Measurements from ENCODE around the gene LRG1. TPM values are rescaled to one million over a fixed set of nuclear protein-coding genes. Genes with fewer than 3 reads are reported as not detected.

The LRG1 gene
- total and polyA plus RNA-seq, 2 donors: 0.52 to 2.1 TPM

- Histone ChIP-seq H3K4me1 (ENCODE audit: control insufficient read depth in 2 of 2, insufficient read depth in 2 of 2, low read length in 2 of 2) (no peaks in the 10 kb centered on the region), H3K27ac (ENCODE audit: low read depth in 1 of 2, low read length in 1 of 2) (no peak overlapping the region), H3K4me3 (ENCODE audit: low read length in 2 of 2) (no peak overlapping the region), H3K36me3 (ENCODE audit: control insufficient read depth in 2 of 2, insufficient read depth in 2 of 2, low read length in 1 of 2) (peaks cover 46 to 77% of the 10 kb centered on the region in 2 donors), H3K9me3 (ENCODE audit: control insufficient read depth in 2 of 2, insufficient read depth in 1 of 2, low read length in 1 of 2) (no peaks in the 10 kb centered on the region), H3K27me3 (ENCODE audit: control insufficient read depth in 2 of 2, insufficient read depth in 1 of 2, low read length in 1 of 2) (no peaks in the 10 kb centered on the region)
- no peak for DNase-seq (ENCODE audit: low read depth in 6 of 9, low spot score in 9 of 9)
- WGBS: 97% methylated on average over 25 of the region's 25 CpGs
Measured at GRCh38 chr19:4501691-4502090, 38.1 kb downstream of the LRG1 start.

GRCh38 chr19:4500841-4501591 is 38.8 kb downstream of the LRG1 start:
- Histone ChIP-seq H3K9me3 (ENCODE audit: control insufficient read depth in 2 of 2, insufficient read depth in 1 of 2, low read length in 1 of 2) (no peaks in the 10 kb centered on the region), H3K4me3 (ENCODE audit: low read length in 2 of 2) (no peak overlapping the region), H3K36me3 (ENCODE audit: control insufficient read depth in 2 of 2, insufficient read depth in 2 of 2, low read length in 1 of 2) (peaks cover 52 to 83% of the 10 kb centered on the region in 2 donors), H3K27ac (ENCODE audit: low read depth in 1 of 2, low read length in 1 of 2) (no peak overlapping the region), H3K4me1 (ENCODE audit: control insufficient read depth in 2 of 2, insufficient read depth in 2 of 2, low read length in 2 of 2) (no peaks in the 10 kb centered on the region), H3K27me3 (ENCODE audit: control insufficient read depth in 2 of 2, insufficient read depth in 1 of 2, low read length in 1 of 2) (no peaks in the 10 kb centered on the region)
- DNase-seq (ENCODE audit: low read depth in 6 of 9, low spot score in 9 of 9): no peak
- 98% methylated on average over 29 of the region's 29 CpGs for WGBS

- WGBS: over 99% methylated on average over 15 of the region's 15 CpGs
- H3K4me1 ChIP-seq (ENCODE audit: control insufficient read depth in 2 of 2, insufficient read depth in 2 of 2, low read length in 2 of 2): no peaks in the 10 kb centered on the region
Measured at GRCh38 chr19:4499855-4500254, 40.0 kb downstream of the LRG1 start.

DNA sequence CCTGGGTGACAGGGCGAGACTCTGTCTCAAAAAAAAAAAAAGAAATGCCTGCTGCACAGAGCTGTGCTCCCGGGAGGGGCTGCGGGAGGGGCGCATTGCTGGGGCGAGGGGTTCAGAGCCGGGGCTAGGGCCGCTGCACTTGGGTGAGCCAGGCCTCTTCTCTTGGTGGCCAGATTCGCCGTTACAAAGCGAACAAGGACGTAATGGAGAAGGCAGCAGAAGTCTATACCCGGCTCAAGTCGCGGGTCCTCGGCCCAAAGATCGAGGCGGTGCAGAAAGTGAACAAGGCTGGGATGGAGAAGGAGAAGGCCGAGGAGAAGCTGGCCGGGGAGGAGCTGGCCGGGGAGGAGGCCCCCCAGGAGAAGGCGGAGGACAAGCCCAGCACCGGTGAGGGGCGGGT is 40.5 kb downstream of the LRG1 start:
- H3K9me3 ChIP-seq (ENCODE audit: control insufficient read depth in 2 of 2, insufficient read depth in 1 of 2, low read length in 1 of 2): no peaks in the 10 kb centered on the region
- H3K4me3 ChIP-seq (ENCODE audit: low read length in 2 of 2): no peak overlapping the region
- WGBS: 96% methylated on average over 23 of the region's 23 CpGs
- H3K4me1 ChIP-seq (ENCODE audit: control insufficient read depth in 2 of 2, insufficient read depth in 2 of 2, low read length in 2 of 2): no peaks in the 10 kb centered on the region
- DNase-seq (ENCODE audit: low read depth in 6 of 9, low spot score in 9 of 9): no peak
- H3K27ac ChIP-seq (ENCODE audit: low read depth in 1 of 2, low read length in 1 of 2): no peak overlapping the region
- peaks cover 58 to 83% of the 10 kb centered on the region in 2 donors for H3K36me3 ChIP-seq (ENCODE audit: control insufficient read depth in 2 of 2, insufficient read depth in 2 of 2, low read length in 1 of 2)
- no peaks in the 10 kb centered on the region for H3K27me3 ChIP-seq (ENCODE audit: control insufficient read depth in 2 of 2, insufficient read depth in 1 of 2, low read length in 1 of 2)

More at GRCh38 chr19:4499855-4500254, 40.0 kb downstream of the LRG1 start:
- H3K36me3 ChIP-seq (ENCODE audit: control insufficient read depth in 2 of 2, insufficient read depth in 2 of 2, low read length in 1 of 2): peaks cover 56 to 84% of the 10 kb centered on the region in 2 donors
- H3K27ac ChIP-seq (ENCODE audit: low read depth in 1 of 2, low read length in 1 of 2): no peak overlapping the region
- no peak overlapping the region for H3K4me3 ChIP-seq (ENCODE audit: low read length in 2 of 2)
- no peak for DNase-seq (ENCODE audit: low read depth in 6 of 9, low spot score in 9 of 9)
- H3K27me3 ChIP-seq (ENCODE audit: control insufficient read depth in 2 of 2, insufficient read depth in 1 of 2, low read length in 1 of 2): no peaks in the 10 kb centered on the region
- no peaks in the 10 kb centered on the region for H3K9me3 ChIP-seq (ENCODE audit: control insufficient read depth in 2 of 2, insufficient read depth in 1 of 2, low read length in 1 of 2)

- WGBS: 98% methylated on average over 12 of the region's 12 CpGs
- no peak for DNase-seq (ENCODE audit: low read depth in 6 of 9, low spot score in 9 of 9)
- Histone ChIP-seq H3K36me3 (ENCODE audit: control insufficient read depth in 2 of 2, insufficient read depth in 2 of 2, low read length in 1 of 2) (peaks cover 62 to 88% of the 10 kb centered on the region in 2 donors), H3K9me3 (ENCODE audit: control insufficient read depth in 2 of 2, insufficient read depth in 1 of 2, low read length in 1 of 2) (no peaks in the 10 kb centered on the region), H3K27ac (ENCODE audit: low read depth in 1 of 2, low read length in 1 of 2) (no peak overlapping the region), H3K27me3 (ENCODE audit: control insufficient read depth in 2 of 2, insufficient read depth in 1 of 2, low read length in 1 of 2) (no peaks in the 10 kb centered on the region), H3K4me1 (ENCODE audit: control insufficient read depth in 2 of 2, insufficient read depth in 2 of 2, low read length in 2 of 2) (no peaks in the 10 kb centered on the region), H3K4me3 (ENCODE audit: low read length in 2 of 2) (no peak overlapping the region)
Measured at GRCh38 chr19:4498694-4499093, 41.1 kb downstream of the LRG1 start.

DNA sequence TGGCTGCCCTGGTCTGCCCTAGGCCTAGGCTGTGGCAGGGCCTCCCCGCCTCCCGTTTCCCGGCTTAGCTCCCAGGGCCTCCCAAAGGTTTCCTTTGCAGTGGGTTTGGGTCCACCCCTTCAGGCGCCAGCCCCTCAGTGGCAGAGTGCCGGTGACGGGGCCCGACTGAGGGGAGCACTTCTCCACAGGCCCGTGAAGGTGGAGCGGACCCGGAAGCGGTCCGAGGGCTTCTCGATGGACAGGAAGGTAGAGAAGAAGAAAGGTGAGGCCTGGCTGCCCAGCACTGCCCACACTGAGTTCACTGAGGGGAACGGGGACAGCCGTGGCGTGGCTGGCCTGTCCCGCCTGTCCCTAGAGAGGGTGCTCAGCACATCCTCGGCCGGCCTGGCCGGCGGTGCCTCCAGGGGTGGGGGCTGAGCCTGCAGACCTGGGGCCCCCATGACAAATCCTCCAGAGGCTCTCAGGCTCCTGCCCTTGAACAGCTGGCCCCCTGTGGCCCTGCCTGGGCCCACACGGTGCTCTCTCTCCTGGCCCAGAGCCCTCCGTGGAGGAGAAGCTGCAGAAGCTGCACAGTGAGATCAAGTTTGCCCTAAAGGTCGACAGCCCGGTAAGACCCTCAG is 42.0 kb downstream of the LRG1 start:
- H3K27ac ChIP-seq (ENCODE audit: low read depth in 1 of 2, low read length in 1 of 2): no peak overlapping the region

DNA sequence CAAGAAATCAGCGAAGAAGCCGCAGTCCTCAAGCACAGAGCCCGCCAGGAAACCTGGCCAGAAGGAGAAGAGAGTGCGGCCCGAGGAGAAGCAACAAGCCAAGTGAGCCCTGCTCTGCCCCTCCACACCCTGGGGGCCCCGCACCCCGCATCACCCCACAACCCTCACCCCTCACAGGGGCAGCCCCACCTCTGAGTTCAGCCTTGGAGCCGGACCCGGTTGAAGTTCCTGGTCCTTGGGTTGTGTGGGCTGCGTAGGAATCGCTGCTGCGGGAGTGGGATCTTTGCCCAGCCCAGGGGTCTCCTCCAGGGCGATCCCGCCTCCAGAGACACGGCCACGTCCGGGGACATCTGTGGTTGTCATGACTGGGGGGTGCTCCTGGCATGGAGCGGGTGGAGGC is 43.5 kb downstream of the LRG1 start:
- Histone ChIP-seq H3K9me3 (ENCODE audit: control insufficient read depth in 2 of 2, insufficient read depth in 1 of 2, low read length in 1 of 2) (no peaks in the 10 kb centered on the region), H3K27me3 (ENCODE audit: control insufficient read depth in 2 of 2, insufficient read depth in 1 of 2, low read length in 1 of 2) (no peaks in the 10 kb centered on the region), H3K36me3 (ENCODE audit: control insufficient read depth in 2 of 2, insufficient read depth in 2 of 2, low read length in 1 of 2) (peaks cover 71 to 88% of the 10 kb centered on the region in 2 donors), H3K4me1 (ENCODE audit: control insufficient read depth in 2 of 2, insufficient read depth in 2 of 2, low read length in 2 of 2) (no peaks in the 10 kb centered on the region), H3K27ac (ENCODE audit: low read depth in 1 of 2, low read length in 1 of 2) (no peak overlapping the region), H3K4me3 (ENCODE audit: low read length in 2 of 2) (no peak overlapping the region)
- 92% methylated on average over 18 of the region's 18 CpGs for WGBS
- DNase-seq (ENCODE audit: low read depth in 6 of 9, low spot score in 9 of 9): no peak

More for the DNA sequence above, 42.0 kb downstream of the LRG1 start:
- Histone ChIP-seq H3K4me1 (ENCODE audit: control insufficient read depth in 2 of 2, insufficient read depth in 2 of 2, low read length in 2 of 2) (no peaks in the 10 kb centered on the region), H3K36me3 (ENCODE audit: control insufficient read depth in 2 of 2, insufficient read depth in 2 of 2, low read length in 1 of 2) (peaks cover 66 to 88% of the 10 kb centered on the region in 2 donors), H3K27me3 (ENCODE audit: control insufficient read depth in 2 of 2, insufficient read depth in 1 of 2, low read length in 1 of 2) (no peaks in the 10 kb centered on the region), H3K4me3 (ENCODE audit: low read length in 2 of 2) (no peak overlapping the region), H3K9me3 (ENCODE audit: control insufficient read depth in 2 of 2, insufficient read depth in 1 of 2, low read length in 1 of 2) (no peaks in the 10 kb centered on the region)
- no peak for DNase-seq (ENCODE audit: low read depth in 6 of 9, low spot score in 9 of 9)
- WGBS: 96% methylated on average over 25 of the region's 25 CpGs

GRCh38 chr19:4495471-4495870 is 44.4 kb downstream of the LRG1 start:
- Histone ChIP-seq H3K4me1 (ENCODE audit: control insufficient read depth in 2 of 2, insufficient read depth in 2 of 2, low read length in 2 of 2) (no peaks in the 10 kb centered on the region), H3K4me3 (ENCODE audit: low read length in 2 of 2) (no peak overlapping the region), H3K36me3 (ENCODE audit: control insufficient read depth in 2 of 2, insufficient read depth in 2 of 2, low read length in 1 of 2) (peaks cover 64 to 81% of the 10 kb centered on the region in 2 donors), H3K27ac (ENCODE audit: low read depth in 1 of 2, low read length in 1 of 2) (no peak overlapping the region), H3K27me3 (ENCODE audit: control insufficient read depth in 2 of 2, insufficient read depth in 1 of 2, low read length in 1 of 2) (no peaks in the 10 kb centered on the region), H3K9me3 (ENCODE audit: control insufficient read depth in 2 of 2, insufficient read depth in 1 of 2, low read length in 1 of 2) (no peaks in the 10 kb centered on the region)
- DNase-seq (ENCODE audit: low read depth in 6 of 9, low spot score in 9 of 9): no peak
- WGBS: 96% methylated on average over 12 of the region's 12 CpGs

DNA sequence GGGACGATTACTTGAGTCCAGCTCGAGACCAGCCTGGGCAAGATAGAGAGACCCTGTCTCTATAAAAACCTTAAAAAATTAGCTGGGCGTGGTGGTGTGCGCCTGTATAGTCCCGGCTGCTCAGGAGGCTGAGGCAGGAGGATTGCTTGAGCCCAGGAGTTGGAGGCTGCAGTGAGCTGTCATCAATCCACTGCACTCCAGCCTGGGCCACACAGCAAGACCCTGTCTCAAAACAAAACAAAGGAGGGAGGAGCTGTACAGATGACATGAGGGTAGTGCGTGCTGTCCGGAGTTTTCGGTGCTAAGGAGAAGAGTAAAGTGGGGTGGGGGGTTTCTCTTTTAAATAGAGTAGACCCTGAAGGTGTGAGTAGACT is 45.2 kb downstream of the LRG1 start:
- WGBS: 97% methylated on average over 8 of the region's 8 CpGs
- Histone ChIP-seq H3K4me1 (ENCODE audit: control insufficient read depth in 2 of 2, insufficient read depth in 2 of 2, low read length in 2 of 2) (no peaks in the 10 kb centered on the region), H3K4me3 (ENCODE audit: low read length in 2 of 2) (no peak overlapping the region), H3K27me3 (ENCODE audit: control insufficient read depth in 2 of 2, insufficient read depth in 1 of 2, low read length in 1 of 2) (no peaks in the 10 kb centered on the region), H3K9me3 (ENCODE audit: control insufficient read depth in 2 of 2, insufficient read depth in 1 of 2, low read length in 1 of 2) (no peaks in the 10 kb centered on the region), H3K36me3 (ENCODE audit: control insufficient read depth in 2 of 2, insufficient read depth in 2 of 2, low read length in 1 of 2) (peaks cover 66 to 85% of the 10 kb centered on the region in 2 donors), H3K27ac (ENCODE audit: low read depth in 1 of 2, low read length in 1 of 2) (no peak overlapping the region)
- no peak for DNase-seq (ENCODE audit: low read depth in 6 of 9, low spot score in 9 of 9)
